GM12872 (cell line): Measurements from ENCODE around the gene SORL1.

ENCODE experiments used
- TF ChIP-seq, protein P1 (sequence below): IDR thresholded peaks from 3 replicates; pipeline ENCODE4 v1.5.1; 2011; ENCODE audit warnings: low read depth, mild to moderate bottlenecking, low read length, moderate library complexity; ENCODE audit not compliant: insufficient read depth

SORL1 gene

GRCh38 chr11:121559606-121560200 is 107.6 kb downstream of the SORL1 start:
- TF ChIP-seq, protein P1, sequence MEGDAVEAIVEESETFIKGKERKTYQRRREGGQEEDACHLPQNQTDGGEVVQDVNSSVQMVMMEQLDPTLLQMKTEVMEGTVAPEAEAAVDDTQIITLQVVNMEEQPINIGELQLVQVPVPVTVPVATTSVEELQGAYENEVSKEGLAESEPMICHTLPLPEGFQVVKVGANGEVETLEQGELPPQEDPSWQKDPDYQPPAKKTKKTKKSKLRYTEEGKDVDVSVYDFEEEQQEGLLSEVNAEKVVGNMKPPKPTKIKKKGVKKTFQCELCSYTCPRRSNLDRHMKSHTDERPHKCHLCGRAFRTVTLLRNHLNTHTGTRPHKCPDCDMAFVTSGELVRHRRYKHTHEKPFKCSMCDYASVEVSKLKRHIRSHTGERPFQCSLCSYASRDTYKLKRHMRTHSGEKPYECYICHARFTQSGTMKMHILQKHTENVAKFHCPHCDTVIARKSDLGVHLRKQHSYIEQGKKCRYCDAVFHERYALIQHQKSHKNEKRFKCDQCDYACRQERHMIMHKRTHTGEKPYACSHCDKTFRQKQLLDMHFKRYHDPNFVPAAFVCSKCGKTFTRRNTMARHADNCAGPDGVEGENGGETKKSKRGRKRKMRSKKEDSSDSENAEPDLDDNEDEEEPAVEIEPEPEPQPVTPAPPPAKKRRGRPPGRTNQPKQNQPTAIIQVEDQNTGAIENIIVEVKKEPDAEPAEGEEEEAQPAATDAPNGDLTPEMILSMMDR = no peak

- TF ChIP-seq, protein P1 = no peak
Measured at GRCh38 chr11:121560236-121560635, 108.1 kb downstream of the SORL1 start.

- TF ChIP-seq, protein P1 = no peak
Measured at GRCh38 chr11:121561240-121561639, 109.1 kb downstream of the SORL1 start.

- TF ChIP-seq, protein P1 = no peak
Measured at GRCh38 chr11:121561716-121562115, 109.6 kb downstream of the SORL1 start.

GRCh38 chr11:121563003-121563402 is 110.9 kb downstream of the SORL1 start:
- TF ChIP-seq, protein P1 = no peak

- TF ChIP-seq, protein P1 = no peak
Measured at GRCh38 chr11:121563900-121564822, 112.0 kb downstream of the SORL1 start.

GRCh38 chr11:121564948-121565684 is 113.0 kb downstream of the SORL1 start:
- TF ChIP-seq, protein P1 = no peak
